Skeletal muscle tissue (tissue), 4 donors: ENCODE data around the gene TBC1D32. TPM values are rescaled to one million over a fixed set of nuclear protein-coding genes. Genes with fewer than 3 reads are reported as not detected.
"Not testable (repeated sequence)": the region's sequence is repeated elsewhere in the genome, so short reads cannot be mapped to it uniquely, and the experiment has no call there.

Experiments
- H3K27ac ChIP-seq: one replicate; pipeline ENCODE4 v1.7.0; 2013; ENCODE audit warnings: mild to moderate bottlenecking, low read depth, low read length, inconsistent platforms
- H3K27me3 ChIP-seq, 3 donors: one replicate each; pipeline ENCODE4 v1.7.0; 2013; ENCODE audit warnings: low read length in 3 of 3; ENCODE audit not compliant: control insufficient read depth in 3 of 3, insufficient read depth in 3 of 3
- H3K36me3 ChIP-seq, 3 donors: one replicate each; pipeline ENCODE4 v1.7.0; 2013; ENCODE audit warnings: low read length in 3 of 3; ENCODE audit not compliant: control insufficient read depth in 3 of 3, insufficient read depth in 3 of 3
- H3K4me1 ChIP-seq, 3 donors: one replicate each; pipeline ENCODE4 v1.7.0; 2013; ENCODE audit warnings: low read length in 3 of 3, mild to moderate bottlenecking in 3 of 3; ENCODE audit not compliant: control insufficient read depth in 3 of 3, insufficient read depth in 3 of 3
- H3K4me3 ChIP-seq, 3 donors: one replicate each; pipeline ENCODE4 v1.7.0; 2013; ENCODE audit warnings: low read length in 3 of 3
- H3K9ac ChIP-seq, 3 donors: one replicate each; pipeline ENCODE4 v1.7.0; 2013; ENCODE audit warnings: low read length in 3 of 3, mild to moderate bottlenecking in 3 of 3, moderate library complexity in 2 of 3, low read depth in 1 of 3
- H3K9me3 ChIP-seq, 3 donors: one replicate each; pipeline ENCODE4 v1.7.0; 2013; ENCODE audit warnings: low read length in 3 of 3; ENCODE audit not compliant: control insufficient read depth in 3 of 3
- total RNA-seq: library from RNA; depleted of rRNA; stranded (reverse); fragments of >200 nt; gene quantifications from one replicate; pipeline ENCODE4 v1.2.3, GENCODE V29; 2014
- donor health status: Osteomylitis.

Gene TBC1D32
- total RNA-seq, 1 donor from 2014 or later: 14.6 TPM

- Histone ChIP-seq H3K9ac (no peak overlapping the region), H3K27me3 (peaks cover 0 to 6% (median 0%) of the 10 kb centered on the region in 3 donors), H3K4me1 (no peaks in the 10 kb centered on the region), H3K36me3 (no peaks in the 10 kb centered on the region), H3K27ac (no peak overlapping the region), H3K4me3 (no peak overlapping the region), H3K9me3 (no peaks in the 10 kb centered on the region)
Observed at GRCh38 chr6:121352941-121353340, 18.7 kb upstream of the TBC1D32 start.

- no peak overlapping the region for H3K27ac ChIP-seq
- H3K4me3 ChIP-seq: no peak overlapping the region
- H3K9ac ChIP-seq: no peak overlapping the region
- H3K27me3 ChIP-seq: peaks cover 0 to 6% (median 0%) of the 10 kb centered on the region in 3 donors
- no peaks in the 10 kb centered on the region for H3K9me3 ChIP-seq
- no peaks in the 10 kb centered on the region for H3K36me3 ChIP-seq
- no peaks in the 10 kb centered on the region for H3K4me1 ChIP-seq
Observed at GRCh38 chr6:121351916-121352315, 17.6 kb upstream of the TBC1D32 start.

GRCh38 chr6:121349596-121349995, 15.3 kb upstream of the TBC1D32 start:
- no peak overlapping the region for H3K9ac ChIP-seq
- H3K27ac ChIP-seq: no peak overlapping the region
- peaks cover 0 to 6% (median 0%) of the 10 kb centered on the region in 3 donors for H3K27me3 ChIP-seq
- H3K36me3 ChIP-seq: no peaks in the 10 kb centered on the region
- no peak overlapping the region for H3K4me3 ChIP-seq
- no peaks in the 10 kb centered on the region for H3K9me3 ChIP-seq
- H3K4me1 ChIP-seq: no peaks in the 10 kb centered on the region

GRCh38 chr6:121347484-121347883, 13.2 kb upstream of the TBC1D32 start:
- Histone ChIP-seq H3K9ac (no peak overlapping the region), H3K36me3 (no peaks in the 10 kb centered on the region), H3K27ac (no peak overlapping the region), H3K4me1 (no peaks in the 10 kb centered on the region), H3K4me3 (no peak overlapping the region), H3K9me3 (no peaks in the 10 kb centered on the region), H3K27me3 (peaks cover 0 to 4% (median 0%) of the 10 kb centered on the region in 3 donors)

- H3K36me3 ChIP-seq: no peaks in the 10 kb centered on the region
- H3K9ac ChIP-seq: no peak overlapping the region
- no peaks in the 10 kb centered on the region for H3K4me1 ChIP-seq
- no peak overlapping the region for H3K27ac ChIP-seq
- H3K9me3 ChIP-seq: no peaks in the 10 kb centered on the region
- H3K27me3 ChIP-seq: no peaks in the 10 kb centered on the region
- H3K4me3 ChIP-seq: no peak overlapping the region
Observed at GRCh38 chr6:121344539-121344938, 10.3 kb upstream of the TBC1D32 start.

GRCh38 chr6:121339639-121340226, 5.5 kb upstream of the TBC1D32 start:
- no peaks in the 10 kb centered on the region for H3K9me3 ChIP-seq
- H3K27me3 ChIP-seq: no peaks in the 10 kb centered on the region
- no peak overlapping the region for H3K9ac ChIP-seq
- peaks cover 0 to 7% (median 0%) of the 10 kb centered on the region in 3 donors for H3K4me1 ChIP-seq
- H3K36me3 ChIP-seq: no peaks in the 10 kb centered on the region
- no peak overlapping the region for H3K27ac ChIP-seq
- no peak overlapping the region for H3K4me3 ChIP-seq

- no peak overlapping the region for H3K27ac ChIP-seq
- H3K36me3 ChIP-seq: no peaks in the 10 kb centered on the region
- H3K4me3 ChIP-seq: no peak overlapping the region
- H3K4me1 ChIP-seq: peaks cover 0 to 7% (median under 1%) of the 10 kb centered on the region in 3 donors
- no peak overlapping the region for H3K9ac ChIP-seq
- no peaks in the 10 kb centered on the region for H3K27me3 ChIP-seq
- no peaks in the 10 kb centered on the region for H3K9me3 ChIP-seq
Observed at GRCh38 chr6:121338956-121339355, 4.7 kb upstream of the TBC1D32 start.

- H3K9me3 ChIP-seq: no peaks in the 10 kb centered on the region
- no peak overlapping the region for H3K27ac ChIP-seq
- no peaks in the 10 kb centered on the region for H3K36me3 ChIP-seq
- no peak overlapping the region for H3K4me3 ChIP-seq
- no peak overlapping the region for H3K9ac ChIP-seq
- H3K27me3 ChIP-seq: no peaks in the 10 kb centered on the region
- H3K4me1 ChIP-seq: peaks cover 0 to 7% (median 2%) of the 10 kb centered on the region in 3 donors
Observed at GRCh38 chr6:121338366-121338765, 4.1 kb upstream of the TBC1D32 start.

GRCh38 chr6:121335087-121336008, 1.1 kb upstream of the TBC1D32 start:
- H3K4me3 ChIP-seq: peak overlapping the region; percentile 85 to 96 (median 95)
- no peaks in the 10 kb centered on the region for H3K36me3 ChIP-seq
- H3K4me1 ChIP-seq: peaks cover 0 to 7% (median 2%) of the 10 kb centered on the region in 3 donors
- no peaks in the 10 kb centered on the region for H3K9me3 ChIP-seq
- H3K27me3 ChIP-seq: no peaks in the 10 kb centered on the region
- peak overlapping the region; percentile 82 to 86 (median 85) for H3K9ac ChIP-seq
- peak overlapping the region; percentile 94 for H3K27ac ChIP-seq

GRCh38 chr6:121333694-121334093, 586 bp downstream of the TBC1D32 start:
- H3K36me3 ChIP-seq, H3K9me3 ChIP-seq, H3K27ac ChIP-seq, H3K27me3 ChIP-seq, H3K4me1 ChIP-seq: not testable (repeated sequence)
- peak overlapping the region in 2 of 3 donors; percentile 85 to 95 for H3K4me3 ChIP-seq
- peak overlapping the region in 1 of 3 donors; percentile 85 for H3K9ac ChIP-seq
